Measurements from ENCODE around the gene ANKDD1A.
A peak's percentile ranks its signal among the peaks of the same experiment; 100 is the strongest.

Gene ANKDD1A

DNA sequence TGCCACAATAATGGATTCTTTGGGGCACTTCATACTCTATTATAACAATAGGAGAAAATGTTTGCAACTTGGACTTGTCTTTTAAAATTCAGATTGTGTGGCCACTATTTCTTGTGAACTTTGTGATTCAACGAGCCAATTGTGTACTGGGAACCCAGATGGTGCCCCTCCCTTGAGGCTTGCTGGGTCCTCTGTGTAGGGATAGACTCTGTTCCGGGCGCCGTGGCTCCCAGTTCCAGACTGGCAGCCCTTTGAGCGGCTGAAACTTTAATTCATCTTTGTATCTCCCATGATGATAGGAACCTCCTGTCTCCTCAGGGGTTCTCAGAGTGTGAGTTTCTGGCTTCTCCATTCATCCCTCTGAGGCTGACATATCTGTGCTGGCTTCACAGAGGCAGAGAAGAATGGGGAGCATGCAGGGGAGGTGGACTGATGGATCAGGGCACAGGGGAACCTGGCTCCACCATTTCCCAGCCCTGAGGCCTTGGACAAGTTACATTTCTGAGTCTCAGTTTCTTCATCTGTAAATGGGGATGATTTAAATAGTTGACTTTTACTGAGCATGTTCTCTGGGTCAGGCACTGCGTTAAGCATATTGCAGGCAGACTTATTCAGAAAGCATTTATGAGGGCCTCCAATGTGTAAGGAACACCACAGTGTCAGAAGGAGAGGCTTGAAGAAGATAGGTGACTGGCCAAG, 15.2 kb upstream of the ANKDD1A start:
- no peak for DNase-seq

DNA sequence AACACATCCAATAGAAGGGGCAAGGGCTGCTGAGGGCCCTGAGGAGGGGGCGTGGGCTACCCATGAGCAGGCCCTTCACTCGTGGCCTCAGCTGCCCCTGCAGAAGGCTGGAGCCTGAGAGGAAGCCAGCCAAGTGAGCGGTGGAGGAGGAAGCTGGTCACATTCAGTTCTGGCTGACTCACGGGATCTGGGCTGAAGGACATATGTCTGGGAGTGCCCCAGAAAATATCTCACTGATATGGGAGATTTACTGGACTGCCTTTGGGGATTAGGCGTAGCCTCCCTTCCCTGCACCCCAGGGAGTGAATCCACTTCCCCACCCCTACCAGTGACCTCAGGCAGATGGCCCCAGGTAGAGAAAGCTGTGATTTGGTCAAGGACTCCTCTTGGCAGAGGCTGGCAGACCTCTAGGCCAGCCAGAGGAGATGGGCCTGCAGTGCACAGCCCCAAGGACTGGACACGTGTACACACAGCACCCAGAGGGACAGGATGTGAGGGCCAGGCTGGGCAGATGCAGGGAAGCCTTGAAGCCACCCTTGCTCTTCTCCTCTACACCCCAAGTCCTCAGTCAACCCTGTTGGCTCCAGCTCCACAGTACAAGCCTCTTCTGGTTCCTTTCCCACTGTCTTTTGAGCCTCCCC, 14.2 kb upstream of the ANKDD1A start:
- DNase-seq = no peak

DNA sequence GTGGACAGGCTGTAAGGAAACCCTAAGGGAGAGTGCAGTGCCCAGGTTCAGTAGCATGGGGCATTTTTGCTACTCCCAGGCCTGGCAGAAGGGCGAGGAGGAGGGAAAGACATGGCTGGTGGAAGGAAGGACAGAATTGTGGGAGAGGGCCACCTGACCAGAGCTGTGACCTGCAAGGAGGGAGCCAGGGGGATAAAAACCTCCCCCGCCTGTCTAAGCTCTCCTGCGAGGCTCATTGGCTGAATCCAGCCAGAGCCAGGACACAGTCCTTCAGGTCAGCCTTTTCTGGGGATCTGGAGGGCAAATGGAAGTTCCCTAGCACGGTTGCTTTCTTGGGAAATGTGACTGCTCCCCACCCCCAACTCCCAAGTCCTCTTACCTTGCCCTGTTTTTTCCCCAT, 13.3 kb upstream of the ANKDD1A start:
- DNase-seq = no peak

DNA sequence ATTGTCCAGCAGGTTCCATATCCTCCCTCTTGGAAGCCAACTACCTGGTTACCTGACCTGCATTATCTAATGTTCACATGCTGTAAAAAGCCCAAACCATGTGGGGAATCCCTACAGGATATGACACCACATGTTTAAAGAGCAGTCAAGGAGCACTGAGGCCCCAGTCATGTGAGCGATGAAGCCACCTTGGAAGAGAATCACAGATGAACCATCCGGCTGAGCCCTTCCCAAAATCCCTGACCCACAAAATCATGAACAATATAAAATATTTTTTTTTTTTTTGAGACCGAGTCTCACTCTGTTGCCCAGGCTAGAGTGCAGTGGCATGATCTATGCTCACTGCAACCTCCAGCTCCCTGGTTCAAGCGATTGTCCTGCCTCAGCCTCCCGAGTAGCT, 10.6 kb upstream of the ANKDD1A start:
- DNase-seq = no peak

DNA sequence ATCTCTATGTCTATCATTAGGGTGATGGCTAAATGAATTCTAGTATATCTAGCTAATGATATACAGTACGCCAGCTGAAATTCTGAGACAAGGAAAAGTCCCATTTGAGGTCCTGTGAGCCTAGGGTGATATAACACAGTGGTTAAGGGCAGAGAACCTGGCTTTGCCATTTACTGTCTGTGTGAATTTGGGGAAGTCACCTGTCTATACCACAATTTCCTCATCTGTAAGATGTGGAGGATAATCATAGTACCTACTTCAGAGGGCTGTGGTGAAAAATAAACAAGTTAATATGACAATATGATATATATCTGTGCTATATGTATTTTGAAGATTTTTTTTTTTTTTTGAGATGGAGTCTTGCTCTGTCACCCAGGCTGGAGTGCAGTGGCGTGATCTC, 9.8 kb upstream of the ANKDD1A start:
- DNase-seq = no peak

DNA sequence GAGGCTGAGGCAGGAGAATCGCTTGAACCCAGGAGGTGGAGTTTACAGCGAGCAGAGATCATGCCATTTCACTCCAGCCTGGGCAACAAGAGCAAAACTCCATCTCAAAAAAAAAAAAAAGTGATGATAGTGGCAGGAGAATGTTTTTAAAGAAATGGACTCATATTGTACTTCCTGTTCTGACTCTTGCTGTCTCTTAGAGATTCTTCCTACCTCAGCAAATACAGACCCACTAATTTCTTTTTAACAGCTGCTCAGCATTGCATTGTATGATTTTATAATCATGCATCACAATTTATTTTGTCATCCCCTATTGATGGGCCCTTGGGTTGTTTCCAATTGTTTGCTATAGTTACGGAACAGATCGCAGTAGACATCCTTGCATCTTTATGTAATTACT, 8.8 kb upstream of the ANKDD1A start:
- DNase-seq = no peak

DNA sequence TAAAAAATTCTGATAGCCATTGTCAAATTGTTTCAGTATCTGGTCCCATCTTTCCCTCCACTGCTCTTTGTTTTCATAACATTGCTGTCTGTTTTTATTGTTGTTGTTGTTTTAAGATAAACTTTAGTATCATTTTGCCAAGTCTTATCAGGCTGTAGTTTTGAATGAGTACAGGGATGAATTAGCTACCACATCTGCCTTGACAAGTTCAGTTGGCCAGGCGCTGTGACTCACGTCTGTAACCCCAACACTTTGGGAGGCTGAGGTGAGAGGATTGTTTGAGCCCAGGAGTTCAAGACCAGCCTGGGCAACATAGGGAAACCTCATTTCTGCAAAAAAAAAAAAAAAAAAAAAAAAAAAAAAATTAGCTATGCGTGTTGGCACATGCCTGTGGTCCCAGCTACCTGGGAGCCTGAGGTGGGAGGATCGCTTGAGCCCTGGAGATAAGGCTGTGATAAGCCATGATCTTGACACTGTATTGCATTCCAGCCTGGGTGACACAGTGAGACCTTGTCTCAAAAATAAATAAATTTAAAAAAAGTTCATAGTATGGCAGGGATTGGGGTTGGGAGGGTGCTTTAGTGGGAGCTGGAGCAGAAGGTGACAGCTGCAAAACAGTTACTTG, 8.3 kb upstream of the ANKDD1A start:
- no peak for DNase-seq

DNA sequence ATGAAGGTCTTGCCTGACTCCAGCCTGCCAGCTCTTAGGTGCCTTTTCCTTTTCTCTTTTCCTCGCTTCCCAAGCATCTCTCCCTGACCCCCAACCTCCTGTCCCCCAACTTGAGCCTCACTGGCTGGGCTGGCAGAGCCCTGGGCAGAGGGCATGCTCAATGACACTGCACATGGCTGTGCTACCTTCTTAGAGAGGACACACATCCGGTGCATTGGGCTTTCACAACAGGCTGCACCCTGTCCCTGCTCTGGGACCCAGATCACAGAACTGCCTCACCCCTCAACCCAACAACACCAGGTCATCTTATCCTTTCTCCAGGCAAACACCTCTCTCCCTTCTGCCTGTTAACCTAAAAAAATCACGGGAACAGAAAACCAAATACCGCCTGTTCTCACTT, 7.5 kb upstream of the ANKDD1A start:
- DNase-seq = no peak

DNA sequence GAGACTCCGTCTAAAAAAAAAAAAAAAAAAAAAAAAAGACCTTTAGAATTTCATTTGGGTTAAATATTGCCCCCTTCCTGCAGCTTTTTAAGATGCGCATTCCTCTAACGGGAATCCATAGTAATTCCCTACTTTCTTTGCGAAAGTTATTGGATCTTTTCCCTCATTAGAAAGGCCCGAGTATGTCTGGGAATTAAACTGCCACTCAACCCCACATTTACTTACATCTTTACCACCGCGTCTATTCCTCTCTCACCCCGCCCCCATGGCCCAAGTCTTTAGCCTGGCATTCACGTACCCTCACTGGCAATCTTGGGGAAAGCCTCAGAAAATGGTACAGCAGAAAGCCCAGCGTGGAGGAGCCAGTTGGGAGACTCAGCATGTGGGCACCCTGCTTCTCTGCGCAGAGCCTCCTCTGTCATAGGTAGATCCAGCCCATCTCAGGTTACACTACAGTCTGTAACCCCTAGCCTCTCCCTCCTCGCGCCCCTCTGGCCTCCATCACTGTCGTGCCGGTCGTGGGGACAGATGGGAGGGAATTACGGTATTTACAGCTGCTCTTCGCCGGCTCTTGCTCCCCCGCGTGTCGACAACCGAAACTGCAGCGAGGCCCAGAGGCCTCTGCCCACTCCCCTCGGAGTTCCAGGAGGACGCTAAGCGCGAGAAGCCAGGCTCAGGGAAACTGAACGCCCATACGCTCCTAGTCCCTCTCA, 6.4 kb upstream of the ANKDD1A start:
- peak; percentile 92 for DNase-seq

DNA sequence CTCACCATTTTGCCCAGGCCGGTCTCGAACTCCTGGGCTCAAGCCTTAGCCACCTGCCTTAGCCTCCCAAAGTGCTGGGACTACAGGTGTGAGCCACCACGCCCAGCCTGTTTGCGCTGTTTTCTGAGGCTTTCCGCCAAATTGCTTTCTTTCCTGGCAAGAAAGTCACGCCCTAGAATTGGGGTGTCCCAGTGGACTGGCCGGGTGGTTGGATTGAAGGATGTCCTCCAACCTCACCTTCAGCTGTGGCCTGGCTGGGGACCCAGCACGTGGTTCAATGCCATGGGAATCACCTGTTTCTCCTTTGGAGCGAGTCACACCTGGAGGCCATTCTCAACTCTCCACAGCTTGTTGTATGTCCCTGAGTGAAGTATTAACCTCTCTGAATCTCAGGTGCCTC, 5.8 kb upstream of the ANKDD1A start:
- DNase-seq = no peak

DNA sequence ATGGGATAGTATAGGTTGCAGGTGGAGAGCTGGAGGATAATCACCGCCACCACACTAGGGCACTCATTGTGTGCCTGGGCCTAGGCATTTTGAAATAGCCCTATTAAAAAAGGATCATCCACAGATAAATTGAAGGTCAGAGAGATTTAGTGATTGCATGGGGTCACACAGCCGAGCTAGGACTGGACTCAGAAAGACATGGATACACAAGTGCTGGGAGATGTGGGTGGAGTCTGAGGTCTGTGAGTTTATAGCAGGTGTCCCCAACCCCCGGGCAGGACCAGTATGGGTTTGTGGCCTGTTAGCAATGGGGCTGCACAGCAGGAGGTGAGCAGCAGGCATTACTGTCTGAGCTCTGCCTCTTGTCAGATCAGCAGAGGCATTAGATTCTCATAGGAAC, 5.3 kb upstream of the ANKDD1A start:
- no peak for DNase-seq

DNA sequence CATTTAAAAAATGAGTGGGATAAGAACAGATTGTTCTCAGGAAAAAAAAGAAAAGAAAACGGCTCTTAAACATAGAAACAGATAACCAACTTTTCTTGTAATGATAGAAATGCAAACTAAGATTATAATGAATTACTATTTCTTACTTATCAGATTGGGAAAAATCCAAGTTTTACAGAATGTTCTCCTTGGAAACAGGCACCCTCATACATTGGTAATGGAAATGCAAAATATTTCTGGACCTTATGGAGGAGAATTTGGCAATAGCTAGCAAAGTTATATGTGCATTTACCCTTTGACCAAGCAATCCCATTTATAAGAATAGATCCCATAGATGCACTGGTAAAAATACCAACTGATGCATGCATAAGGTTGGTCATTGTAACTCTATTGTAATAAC, 3.7 kb upstream of the ANKDD1A start:
- no peak for DNase-seq

DNA sequence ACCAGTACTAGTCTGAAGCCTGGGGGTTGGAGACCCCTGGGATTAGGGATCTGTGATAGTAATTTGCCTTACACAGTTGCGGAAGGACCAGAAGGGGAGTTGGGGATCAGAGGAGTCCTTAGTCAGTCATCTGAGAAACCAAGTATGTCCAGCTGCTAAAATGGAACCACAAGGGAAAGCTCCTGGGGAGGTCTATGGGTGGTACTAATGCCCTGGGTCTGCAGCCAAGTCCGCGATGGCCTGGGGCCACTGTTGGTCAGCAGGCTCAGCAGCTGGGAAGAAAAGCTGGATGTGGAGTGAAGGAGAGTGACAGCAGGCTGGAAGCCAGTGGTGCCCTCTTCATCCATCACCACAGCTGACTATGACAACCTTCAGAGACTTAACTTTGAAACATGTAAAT, 2.2 kb upstream of the ANKDD1A start:
- no peak for DNase-seq

DNA sequence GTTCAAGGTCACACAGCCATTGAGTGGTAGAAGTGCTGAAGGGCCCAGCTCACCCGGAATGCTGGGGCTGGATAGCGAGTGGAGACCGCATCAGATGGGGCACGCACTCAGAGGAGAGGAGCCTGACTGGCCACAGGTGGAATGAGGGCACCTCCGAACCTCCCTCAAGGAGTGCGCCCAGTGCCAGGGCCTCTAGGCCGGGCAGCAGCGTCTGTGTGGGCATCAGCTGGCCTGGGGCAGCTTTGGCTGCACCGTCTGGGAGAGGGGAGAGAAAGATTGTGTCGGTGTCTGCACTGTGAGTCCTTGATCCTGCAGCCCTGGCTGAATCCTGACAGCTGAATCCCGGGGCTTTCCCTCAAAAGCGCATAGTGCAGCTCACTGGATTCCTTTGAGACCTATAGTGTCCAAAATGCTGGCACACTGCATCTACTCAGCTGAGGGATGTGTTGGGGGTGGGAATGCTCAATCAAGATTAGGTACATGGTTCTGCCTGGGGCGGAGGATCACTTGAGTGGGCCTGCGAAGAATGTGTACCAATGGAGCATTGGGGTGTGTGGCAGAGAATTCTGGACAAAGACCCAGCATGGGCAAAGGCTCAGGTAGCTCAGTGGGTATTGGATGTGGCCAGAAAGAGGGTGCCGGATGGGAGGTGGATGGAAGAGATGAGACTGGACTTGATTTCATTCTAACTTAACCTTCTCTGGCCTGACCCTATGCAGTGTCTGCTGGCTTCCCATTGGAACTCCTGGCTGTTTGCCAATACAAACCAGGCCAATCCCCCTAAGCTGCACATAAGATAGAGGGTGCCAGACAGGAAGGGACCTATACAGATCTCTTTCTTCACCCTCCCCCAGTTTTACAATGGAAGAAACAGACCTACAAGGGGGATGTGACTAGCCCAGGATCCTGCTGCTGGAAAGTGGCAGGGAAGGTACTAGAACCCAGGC, 950 bp downstream of the ANKDD1A start:
- DNase-seq = no peak

DNA sequence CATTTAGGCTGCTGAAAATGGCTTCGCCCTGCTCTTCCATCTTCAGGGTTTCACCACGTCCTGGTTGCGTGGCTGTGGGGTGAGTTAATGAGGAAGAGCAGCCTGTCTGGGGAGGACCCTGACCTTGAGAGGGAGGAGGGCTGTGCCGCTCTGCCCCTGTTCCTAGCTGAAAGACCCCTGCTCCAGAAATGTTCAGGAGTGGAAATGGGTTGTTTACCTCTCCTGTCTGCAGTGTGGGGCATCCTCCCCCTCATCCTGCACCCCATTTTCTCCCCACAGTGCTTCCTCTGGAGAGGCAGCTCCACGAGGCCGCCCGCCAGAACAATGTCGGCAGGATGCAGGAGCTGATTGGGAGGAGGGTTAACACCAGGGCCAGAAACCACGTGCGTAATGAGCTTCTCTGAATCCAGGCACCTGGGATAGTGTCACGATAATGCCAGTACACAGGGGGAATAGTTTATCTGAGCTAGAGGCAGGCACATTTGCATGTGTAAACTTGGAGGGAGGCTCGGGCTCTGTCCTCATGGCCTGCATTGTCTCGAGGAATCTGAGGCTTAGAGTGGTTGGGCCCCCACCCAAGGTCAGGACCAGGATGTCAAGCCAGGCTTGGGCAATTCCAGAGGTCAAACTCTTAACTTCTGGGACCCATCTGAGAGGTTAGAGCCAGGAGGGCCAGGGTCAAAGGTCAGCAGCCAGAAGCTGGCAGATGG, 4.0 kb downstream of the ANKDD1A start:
- DNase-seq = peak; percentile 44

DNA sequence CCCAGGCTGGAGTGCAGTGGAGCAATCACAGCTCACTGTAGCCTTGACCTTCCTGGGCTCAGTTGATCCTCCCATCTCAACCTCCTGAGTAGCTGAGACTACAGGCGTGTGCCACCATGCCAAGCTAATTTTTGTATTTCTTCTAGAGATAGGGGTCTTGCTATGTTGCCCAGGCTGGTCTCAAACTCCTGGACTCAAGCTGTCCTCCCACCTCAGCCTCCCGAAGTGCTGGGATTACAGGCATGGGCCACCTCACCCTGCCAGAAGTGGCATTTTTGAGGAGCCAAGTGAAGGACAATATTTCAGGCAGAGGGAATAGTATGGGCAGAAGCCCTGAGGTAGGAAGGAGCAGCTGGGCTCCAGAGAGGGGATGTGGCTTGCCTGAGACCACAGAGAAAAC, 4.7 kb downstream of the ANKDD1A start:
- peak; percentile 9 for DNase-seq

DNA sequence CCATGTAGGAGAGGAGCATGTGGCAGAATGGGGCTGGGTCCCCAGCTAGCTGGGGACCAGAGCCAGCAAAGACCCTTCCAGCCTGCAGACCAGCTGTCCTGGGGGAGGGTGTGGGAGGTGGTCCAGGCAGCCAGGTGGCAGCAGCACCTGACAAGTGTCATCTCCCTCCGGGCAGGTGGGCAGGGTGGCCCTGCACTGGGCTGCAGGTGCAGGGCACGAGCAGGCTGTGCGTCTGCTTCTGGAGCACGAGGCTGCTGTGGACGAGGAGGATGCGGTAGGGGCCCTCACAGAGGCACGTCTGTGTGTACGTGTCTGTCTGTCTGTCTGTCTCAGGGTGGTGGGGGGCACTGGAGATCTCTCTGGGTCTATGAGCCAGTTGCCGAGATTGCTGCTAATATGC, 5.5 kb downstream of the ANKDD1A start:
- DNase-seq = no peak

DNA sequence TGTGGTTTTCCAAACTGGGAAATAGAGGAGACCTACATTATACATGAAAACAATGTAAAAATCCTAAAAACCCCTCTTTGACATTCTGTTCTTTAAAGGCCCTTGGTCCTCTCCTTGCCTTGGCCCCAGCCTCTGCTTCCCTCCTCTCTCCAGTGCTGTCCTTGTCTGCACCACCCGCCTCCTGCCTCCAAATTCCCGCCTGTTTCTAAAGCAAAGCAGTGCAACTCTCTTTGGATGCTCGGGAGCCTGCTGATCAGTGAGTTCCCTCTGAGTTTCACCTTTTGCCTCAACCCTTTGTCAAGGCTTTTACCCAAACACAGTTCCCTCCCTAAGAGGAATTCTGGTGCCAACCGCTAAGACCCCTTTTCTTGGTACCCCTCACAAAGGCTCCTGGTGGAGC, 8.0 kb downstream of the ANKDD1A start:
- no peak for DNase-seq

DNA sequence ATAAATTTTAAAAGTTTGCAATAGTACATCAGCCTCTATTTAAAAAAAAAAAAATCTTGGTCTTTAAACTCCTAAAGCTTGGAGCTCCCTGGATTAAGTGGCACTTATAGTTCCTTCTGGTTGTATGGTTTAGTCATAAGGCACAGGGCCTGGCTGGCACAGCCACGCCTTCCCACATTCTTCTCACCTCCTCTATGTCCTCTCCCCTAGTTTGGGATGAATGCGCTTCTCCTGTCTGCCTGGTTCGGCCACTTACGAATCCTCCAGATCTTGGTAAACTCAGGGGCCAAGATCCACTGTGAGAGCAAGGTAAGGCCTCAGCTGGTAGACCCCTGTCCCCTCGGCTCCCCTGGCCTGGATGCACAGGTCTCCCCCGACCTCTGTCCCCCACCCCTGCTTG, 10.0 kb downstream of the ANKDD1A start:
- no peak for DNase-seq

DNA sequence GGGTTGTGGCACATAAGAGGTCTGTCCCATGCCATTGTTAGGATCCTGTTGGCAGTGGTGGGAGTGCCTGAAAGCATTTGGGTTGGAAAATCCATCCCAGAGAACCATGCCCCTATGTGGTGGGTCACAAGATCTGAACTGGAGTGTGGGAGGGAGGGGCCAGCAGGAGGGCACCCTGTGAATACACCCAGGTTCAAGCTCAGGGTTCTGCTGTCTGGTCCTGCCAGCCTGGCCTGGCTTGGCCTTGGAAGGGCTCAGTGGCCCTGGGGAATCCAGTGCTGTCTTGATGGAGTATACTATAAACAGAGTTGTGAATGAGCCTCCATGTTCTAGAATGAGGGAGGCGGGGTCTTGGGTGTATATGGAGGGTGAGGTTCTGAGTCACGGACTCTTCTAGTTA, 11.8 kb downstream of the ANKDD1A start:
- no peak for DNase-seq

DNA sequence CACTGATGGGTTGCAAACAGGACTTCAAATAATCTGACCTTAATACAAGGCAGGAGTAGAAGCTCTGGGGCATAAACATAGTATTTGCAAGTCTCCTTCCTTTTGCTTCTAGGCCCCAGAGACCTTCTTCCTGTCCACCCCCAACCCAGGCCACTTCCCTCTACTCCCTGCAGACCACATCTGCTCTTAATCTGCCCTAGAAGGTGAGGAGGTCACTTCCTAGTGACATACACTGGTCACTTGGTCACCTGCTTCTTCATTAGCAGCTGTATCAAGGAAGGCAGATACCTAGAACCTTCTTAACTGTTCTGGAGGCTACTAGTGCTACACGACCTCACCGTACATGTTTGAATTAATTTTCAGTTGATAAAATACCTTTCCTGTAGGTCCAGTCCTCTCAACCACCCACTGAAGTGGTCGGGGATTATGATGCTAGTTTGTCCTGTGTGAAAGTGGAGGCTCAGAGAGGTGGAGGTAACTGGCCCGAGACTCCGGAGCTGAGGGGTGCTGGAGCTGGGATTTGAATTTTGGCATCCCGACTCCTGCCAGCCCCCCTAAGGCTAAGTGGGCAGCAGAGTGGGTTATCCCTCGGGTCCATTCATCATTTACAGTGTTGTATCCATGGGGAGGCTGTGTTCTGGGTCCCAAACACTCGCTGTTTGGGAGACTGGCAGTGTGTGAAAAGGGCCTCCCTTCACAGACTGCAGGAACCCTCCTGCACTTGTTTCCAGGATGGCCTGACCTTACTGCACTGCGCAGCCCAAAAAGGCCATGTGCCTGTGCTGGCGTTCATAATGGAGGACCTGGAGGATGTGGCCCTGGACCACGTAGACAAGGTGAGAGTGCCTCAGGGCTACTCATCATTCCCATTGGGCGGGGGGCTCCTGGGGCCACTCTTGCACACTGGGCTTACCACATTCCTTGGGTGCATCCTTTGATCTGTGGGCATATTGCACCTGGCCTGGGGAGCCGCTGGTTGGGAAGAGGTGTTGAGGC, 13.9 kb downstream of the ANKDD1A start:
- no peak for DNase-seq

Data from activated effector memory CD4-positive, alpha-beta T cell treated with anti-CD3 and anti-CD28 coated beads, Interleukin-2, amount 50 U/mL, for 16 hours (primary cell).